D721Med (cell line): ENCODE results near the gene SH3BP1.

Experiments
- DNase-seq: peaks from one replicate; pipeline ENCODE4 v3.0.0; 2011; ENCODE audit warnings: low spot score; ENCODE audit not compliant: insufficient read length
- FAIRE-seq: peaks from 2 replicates; lab custom pipeline; 2011; peaks lifted over from hg19 to GRCh38; lab: Jason Lieb, UNC
- CTCF ChIP-seq: IDR thresholded peaks from 2 replicates; pipeline ENCODE4 v1.5.1; 2012; ENCODE audit warnings: mild to moderate bottlenecking, control low read depth; ENCODE audit not compliant: insufficient read depth; ENCODE audit errors: missing control alignments

Gene SH3BP1

GRCh38 chr22:37639771-37640590, 512 bp downstream of the SH3BP1 start:
- DNase-seq = no peak
- no peak for FAIRE-seq
- TF ChIP-seq CTCF = no peak

DNA sequence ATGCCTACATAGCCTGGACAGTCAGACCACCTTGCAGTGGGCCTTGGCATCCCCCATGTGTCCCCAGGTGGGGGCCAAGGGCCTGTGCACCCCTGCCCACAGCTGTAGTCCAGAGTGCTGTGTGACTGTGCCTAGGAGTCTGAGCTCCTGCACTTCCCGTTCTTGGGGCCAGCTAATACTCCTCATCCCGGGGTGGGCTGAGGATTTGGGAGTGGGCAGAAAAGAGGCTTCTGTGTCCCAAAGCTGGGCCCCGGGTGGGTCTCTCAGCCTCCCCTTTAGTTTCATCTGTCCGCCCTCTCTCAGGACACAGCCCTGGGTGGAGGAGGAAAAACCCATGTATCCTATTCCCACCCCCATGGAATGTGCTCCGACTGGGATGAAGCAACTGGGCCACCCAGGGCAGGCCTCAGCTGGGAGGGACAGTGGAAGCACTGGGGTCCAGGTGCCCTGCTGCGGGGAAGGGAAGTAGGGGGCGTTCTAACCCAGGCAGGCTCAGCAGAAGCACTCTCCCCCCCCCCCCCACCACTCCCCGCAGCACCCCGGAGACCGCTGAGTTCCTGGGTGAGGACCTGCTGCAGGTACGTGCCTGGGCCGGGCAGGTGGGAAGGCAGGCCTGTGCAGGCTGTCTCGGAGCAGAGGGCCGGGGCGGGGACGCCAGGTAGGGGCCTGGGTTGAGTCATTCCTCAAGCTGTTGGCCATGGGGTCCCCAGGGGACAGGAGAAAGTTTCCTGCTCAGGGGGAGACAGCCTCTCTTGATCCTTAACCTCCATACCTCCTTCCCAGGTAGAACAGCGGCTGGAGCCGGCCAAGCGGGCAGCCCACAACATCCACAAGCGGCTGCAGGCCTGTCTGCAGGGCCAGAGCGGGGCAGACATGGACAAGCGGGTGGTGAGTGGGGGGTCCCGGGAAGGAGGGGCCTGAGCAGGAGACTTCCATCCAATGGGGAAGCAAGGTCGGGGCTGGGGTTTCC, 1.4 kb downstream of the SH3BP1 start:
- no peak for DNase-seq
- no peak for FAIRE-seq
- TF ChIP-seq CTCF = no peak

DNA sequence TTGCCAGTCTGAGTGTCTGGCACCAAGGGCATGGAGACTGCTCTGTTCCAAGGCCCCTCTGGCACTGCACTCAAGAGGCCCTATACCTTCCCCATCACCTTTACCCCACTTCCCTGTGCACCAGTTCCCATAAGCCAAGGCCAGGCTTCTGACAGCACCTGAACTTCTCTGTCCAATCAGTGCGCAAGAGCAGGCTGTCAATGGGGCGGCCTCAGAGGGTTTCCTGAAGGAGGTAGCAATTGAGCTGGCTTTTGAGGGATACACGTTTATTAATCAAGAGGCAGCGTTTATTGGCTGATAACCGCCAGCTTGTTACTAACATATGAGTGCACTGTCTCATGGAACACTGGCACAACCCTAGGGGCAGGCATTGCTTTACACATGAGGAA, 2.1 kb downstream of the SH3BP1 start:
- no peak for TF ChIP-seq CTCF

GRCh38 chr22:37643225-37643847, 3.9 kb downstream of the SH3BP1 start:
- DNase-seq (peak; percentile 71), FAIRE-seq (no peak)
- peak; percentile 80 for TF ChIP-seq CTCF

More for the DNA sequence above, 2.1 kb downstream of the SH3BP1 start:
- FAIRE-seq (no peak), DNase-seq (no peak)

- no peak for FAIRE-seq
- TF ChIP-seq CTCF = no peak
- no peak for DNase-seq
Measured at GRCh38 chr22:37647317-37647716, 7.8 kb downstream of the SH3BP1 start.

DNA sequence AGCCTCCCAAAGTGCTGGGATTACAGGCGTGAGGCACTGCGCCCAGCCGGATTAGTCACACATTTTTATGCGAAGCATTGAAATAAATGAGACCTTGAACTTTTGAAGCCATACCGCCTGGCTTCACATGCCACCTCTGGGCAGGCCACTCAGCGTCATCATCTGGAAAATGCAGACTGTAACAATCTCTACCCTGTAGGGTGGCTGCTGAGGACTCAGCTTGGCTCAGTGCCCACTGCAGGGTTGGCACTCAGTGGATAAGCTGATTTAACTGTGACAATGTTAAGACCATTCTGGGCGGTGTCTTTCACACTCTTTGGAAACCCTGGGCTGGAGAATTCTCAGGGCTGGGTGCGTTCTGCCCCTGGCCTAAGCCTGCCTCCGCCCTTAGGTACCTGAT, 8.5 kb downstream of the SH3BP1 start:
- TF ChIP-seq CTCF = no peak
- no peak for FAIRE-seq
- no peak for DNase-seq
